Nephron progenitor cell (in vitro differentiated cells): ENCODE results near the gene PNPLA7.

ENCODE experiments used
- DNase-seq: peaks from one replicate; pipeline ENCODE4 v3.0.0; 2021
- H3K27ac Mint-ChIP-seq: 2 replicates; pipeline ENCODE4 v1.8.0; 2021; ENCODE audit warnings: mild to moderate bottlenecking, moderate library complexity, mixed read lengths
- H3K27me3 Mint-ChIP-seq: 2 replicates; pipeline ENCODE4 v1.8.0; 2021; ENCODE audit warnings: mild to moderate bottlenecking, low read depth, mixed read lengths; ENCODE audit not compliant: poor library complexity
- H3K36me3 Mint-ChIP-seq: 2 replicates; pipeline ENCODE4 v1.8.0; 2021; ENCODE audit warnings: low read depth, mixed read lengths
- H3K4me1 Mint-ChIP-seq: 2 replicates; pipeline ENCODE4 v1.8.0; 2021; ENCODE audit warnings: mixed read lengths
- H3K4me3 Mint-ChIP-seq: 2 replicates; pipeline ENCODE4 v1.8.0; 2021; ENCODE audit warnings: mild to moderate bottlenecking, moderate library complexity, mixed read lengths
- H3K9me3 Mint-ChIP-seq: 2 replicates; pipeline ENCODE4 v1.8.0; 2021; ENCODE audit warnings: mild to moderate bottlenecking, moderate library complexity, mixed read lengths
- CTCF ChIP-seq: fragments of 200-600 bp; sonication (generic); IDR thresholded peaks from 2 replicates; pipeline ENCODE4 v1.5.0; 2021; ENCODE audit warnings: antibody characterized with exemption

PNPLA7 gene

GRCh38 chr9:137579259-137579604, 29.0 kb upstream of the PNPLA7 start:
- H3K4me3 Mint-ChIP-seq = peak overlapping the region; percentile 89
- no peak for TF ChIP-seq CTCF
- peaks cover 24% of the 10 kb centered on the region for H3K4me1 Mint-ChIP-seq
- peaks cover 42% of the 10 kb centered on the region for H3K36me3 Mint-ChIP-seq
- H3K9me3 Mint-ChIP-seq = no peaks in the 10 kb centered on the region
- no peak overlapping the region for H3K27ac Mint-ChIP-seq
- DNase-seq = no peak
- H3K27me3 Mint-ChIP-seq = no peaks in the 10 kb centered on the region

- peak within 1 kb of the TSS; percentile 89 for H3K4me3 Mint-ChIP-seq
- H3K27me3 Mint-ChIP-seq = no peaks in the 10 kb centered on the region
- peaks cover 24% of the 10 kb centered on the region for H3K4me1 Mint-ChIP-seq
- H3K27ac Mint-ChIP-seq = peak within 1 kb of the TSS; percentile 78
- H3K9me3 Mint-ChIP-seq = no peaks in the 10 kb centered on the region
- peak; percentile 82 for TF ChIP-seq CTCF
- H3K36me3 Mint-ChIP-seq = peaks cover 46% of the 10 kb centered on the region
- DNase-seq = peak; percentile 98
Observed at GRCh38 chr9:137578518-137579258, 28.5 kb upstream of the PNPLA7 start, which contains the start of gene DPH7. Gene DPH7, minus strand, starts transcription at chr9:137578925. Its CDS starts 148 bp downstream, at chr9:137578777.

GRCh38 chr9:137575716-137576411, 25.7 kb upstream of the PNPLA7 start:
- Mint-ChIP-seq H3K36me3 (peaks cover 40% of the 10 kb centered on the region), H3K27me3 (no peaks in the 10 kb centered on the region), H3K4me3 (peak overlapping the region; percentile 64), H3K9me3 (no peaks in the 10 kb centered on the region), H3K27ac (peak overlapping the region; percentile 25), H3K4me1 (peaks cover 24% of the 10 kb centered on the region)
- no peak for TF ChIP-seq CTCF
- no peak for DNase-seq

- peaks cover 2% of the 10 kb centered on the region for H3K27me3 Mint-ChIP-seq
- no peak for TF ChIP-seq CTCF
- H3K9me3 Mint-ChIP-seq = no peaks in the 10 kb centered on the region
- H3K4me1 Mint-ChIP-seq = peaks cover 24% of the 10 kb centered on the region
- DNase-seq = no peak
- H3K4me3 Mint-ChIP-seq = no peak overlapping the region
- peaks cover 46% of the 10 kb centered on the region for H3K36me3 Mint-ChIP-seq
- H3K27ac Mint-ChIP-seq = peak overlapping the region; percentile 25
Observed at GRCh38 chr9:137575364-137575715, 25.1 kb upstream of the PNPLA7 start.

DNA sequence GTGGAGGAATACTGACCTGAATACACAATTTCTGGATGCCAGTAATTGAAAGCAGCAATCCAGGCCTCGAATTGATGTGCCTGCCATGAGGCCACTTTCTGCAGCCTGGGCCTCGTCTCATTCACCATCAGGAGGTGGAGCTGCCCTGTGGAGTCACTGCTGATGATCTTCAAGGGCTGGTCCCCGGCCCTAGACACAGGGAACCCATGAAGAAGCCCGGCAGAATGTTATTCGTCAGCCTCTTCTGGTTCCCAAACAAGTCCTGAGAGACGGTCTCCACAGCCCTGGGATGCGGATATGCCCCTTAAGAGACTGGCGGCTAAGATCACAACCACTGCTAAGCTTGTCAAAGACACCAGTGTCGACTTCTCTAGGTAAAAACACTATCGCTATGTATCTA, 24.0 kb upstream of the PNPLA7 start:
- Mint-ChIP-seq H3K27ac (no peak overlapping the region), H3K4me3 (no peak overlapping the region), H3K4me1 (peaks cover 24% of the 10 kb centered on the region), H3K27me3 (peaks cover 3% of the 10 kb centered on the region), H3K36me3 (peaks cover 49% of the 10 kb centered on the region), H3K9me3 (no peaks in the 10 kb centered on the region)
- TF ChIP-seq CTCF = no peak
- no peak for DNase-seq
